GM12872 (cell line): ENCODE measurements around the gene MLH3.

Experiments
- CTCF ChIP-seq: IDR thresholded peaks from 3 replicates; pipeline ENCODE4 v1.5.1; 2011; ENCODE audit warnings: low read depth, mild to moderate bottlenecking, low read length, moderate library complexity; ENCODE audit not compliant: insufficient read depth

The MLH3 gene

GRCh38 chr14:75013290-75013689, 38.0 kb downstream of the MLH3 start:
- no peak for TF ChIP-seq CTCF

DNA sequence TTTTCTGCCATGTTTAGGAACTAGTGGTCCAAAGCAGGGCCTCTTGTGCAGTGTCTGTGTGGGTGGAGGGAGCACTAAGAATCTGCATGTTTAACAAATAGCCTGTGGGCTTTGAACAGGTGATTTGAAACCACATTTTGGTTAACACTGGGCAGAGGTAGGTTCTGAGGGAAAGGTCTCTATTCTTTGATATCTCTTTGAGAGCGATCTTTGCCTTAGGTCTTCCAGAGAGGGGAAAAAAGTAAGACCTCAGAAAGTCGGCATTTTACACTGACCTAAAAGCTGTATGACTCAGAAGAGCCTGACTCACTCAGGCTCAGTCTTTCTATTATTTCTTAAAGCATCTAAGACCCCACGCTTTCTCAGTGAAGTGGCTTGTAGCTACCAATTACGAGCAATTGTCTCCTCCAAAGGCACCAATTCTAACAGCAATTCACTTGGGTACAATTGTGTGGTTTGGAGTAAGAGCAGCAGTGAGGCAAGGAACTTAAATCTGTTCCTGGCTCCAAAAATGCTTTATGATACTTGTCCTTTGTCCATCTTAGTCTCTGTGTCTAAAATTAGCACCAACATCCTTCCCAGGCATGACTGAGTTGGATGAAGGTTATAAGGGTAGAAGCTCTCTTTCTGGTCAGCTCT, 39.8 kb downstream of the MLH3 start:
- no peak for TF ChIP-seq CTCF

- no peak for TF ChIP-seq CTCF
Observed at GRCh38 chr14:75010472-75011093, 40.7 kb downstream of the MLH3 start.

DNA sequence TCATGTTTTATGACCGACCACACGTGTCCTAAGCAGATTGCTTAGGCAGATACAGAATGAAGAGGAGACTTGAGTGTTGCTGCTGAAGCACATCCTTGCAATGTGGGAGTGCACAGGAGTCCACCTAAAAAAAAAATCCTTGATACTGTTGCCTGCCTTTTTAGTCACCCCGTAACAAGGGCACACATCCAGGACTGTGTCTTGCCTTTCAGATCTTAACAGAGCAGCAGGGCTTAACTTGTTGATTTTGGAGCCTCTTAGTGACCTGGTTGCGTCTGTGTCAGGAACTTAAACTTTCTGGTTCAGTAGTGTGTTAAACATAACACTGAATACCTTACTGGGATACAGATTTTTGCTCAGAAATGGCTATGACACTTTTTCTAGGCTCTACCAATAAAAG, 42.1 kb downstream of the MLH3 start:
- TF ChIP-seq CTCF: no peak

DNA sequence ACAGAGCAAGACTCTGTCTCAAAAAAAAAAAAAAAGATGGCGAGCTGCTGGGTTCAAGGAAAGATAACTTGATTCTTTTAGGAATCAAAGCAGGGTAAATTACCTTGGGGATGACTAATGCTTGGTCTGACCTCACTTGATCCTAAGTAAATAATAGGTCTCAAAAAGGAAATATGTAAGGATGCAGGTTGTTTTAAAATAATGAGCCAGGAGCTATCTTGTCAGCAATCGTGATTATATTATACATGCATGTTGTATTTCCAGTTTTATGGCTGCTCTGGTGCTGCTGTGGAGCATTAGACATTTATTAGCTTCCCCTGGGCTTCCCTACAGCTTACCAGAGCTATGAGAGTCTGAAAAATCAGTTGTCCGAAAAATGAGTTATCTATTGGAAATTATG, 45.9 kb downstream of the MLH3 start:
- no peak for TF ChIP-seq CTCF

- no peak for TF ChIP-seq CTCF
Observed at GRCh38 chr14:75003250-75004027, 47.8 kb downstream of the MLH3 start.

DNA sequence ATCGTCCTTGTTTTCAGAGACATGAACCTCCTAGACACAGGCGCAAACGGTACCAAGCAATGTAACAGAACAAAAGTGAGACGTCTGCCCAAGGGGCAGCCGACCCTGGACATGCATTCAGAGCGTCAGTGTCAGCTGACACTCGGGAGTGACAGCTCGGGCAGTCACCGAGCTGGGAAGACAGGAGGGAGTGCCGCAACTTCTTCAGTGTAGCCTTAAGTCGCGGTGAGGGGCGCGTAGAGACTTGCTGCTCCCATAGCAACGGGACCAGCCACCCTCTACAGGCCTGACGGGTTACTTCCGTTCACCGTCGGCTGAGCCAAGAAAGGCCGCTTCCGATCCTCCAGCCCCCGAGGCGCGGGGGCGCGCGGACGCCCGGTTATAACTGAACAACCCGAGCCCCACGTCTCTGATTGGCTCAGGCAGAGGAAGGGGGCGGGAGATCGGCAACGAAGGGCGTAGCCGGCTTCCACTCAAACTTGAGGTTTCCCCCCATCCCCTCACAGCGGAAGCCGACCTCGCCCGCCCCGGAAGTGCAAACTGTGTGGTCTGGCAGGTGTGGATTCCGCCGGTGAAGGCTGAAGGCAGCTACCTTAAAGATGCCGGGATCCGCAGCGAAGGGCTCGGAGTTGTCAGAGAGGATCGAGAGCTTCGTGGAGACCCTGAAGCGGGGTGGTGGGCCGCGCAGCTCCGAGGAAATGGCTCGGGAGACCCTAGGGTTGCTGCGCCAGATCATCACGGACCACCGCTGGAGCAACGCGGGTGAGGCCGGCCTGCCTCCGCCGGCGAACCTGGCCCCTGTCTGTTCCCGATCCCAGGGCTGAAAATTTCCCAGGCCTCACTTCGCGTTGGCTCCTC, 48.6 kb downstream of the MLH3 start, which contains the start of gene EIF2B2:
Gene EIF2B2, plus strand, starts transcription at position 530 of the 858 bp plus-strand sequence. Its CDS starts 70 bp downstream, at position 600.
- no peak; the same call in 2 of the 3 replicates for TF ChIP-seq CTCF
